Smooth muscle cell (in vitro differentiated cells): ENCODE data around the gene CWC27. TPM values are rescaled to one million over a fixed set of nuclear protein-coding genes. Genes with fewer than 3 reads are reported as not detected.
"Not testable (repeated sequence)": the region's sequence is repeated elsewhere in the genome, so short reads cannot be mapped to it uniquely, and the experiment has no call there.

Experiments used
- DNase-seq: peaks from one replicate; lab custom pipeline; 2025; ENCODE audit not compliant: unreplicated experiment; lab: John Stamatoyannopoulos, UW
- H2AFZ ChIP-seq: fragments of 200-600 bp; sonication (generic); 2 replicates; pipeline ENCODE4 v1.6.0; 2016; ENCODE audit warnings: antibody characterized with exemption, low read depth, mild to moderate bottlenecking
- H3F3A ChIP-seq: fragments of 200-600 bp; sonication (generic); 2 replicates; pipeline ENCODE4 v1.6.0; 2017; ENCODE audit warnings: antibody characterized with exemption, low read depth
- H3K27ac ChIP-seq: fragments of 200-600 bp; sonication (generic); 2 replicates; pipeline ENCODE4 v1.5.1; 2016; ENCODE audit warnings: low read depth, mild to moderate bottlenecking
- H3K27me3 ChIP-seq: fragments of 200-600 bp; sonication (generic); 2 replicates; pipeline ENCODE4 v1.6.1; 2016; ENCODE audit warnings: low read depth, mild to moderate bottlenecking
- H3K36me3 ChIP-seq: fragments of 200-600 bp; sonication (generic); 2 replicates; pipeline ENCODE4 v1.5.1; 2016; ENCODE audit warnings: low read depth
- H3K4me1 ChIP-seq: fragments of 200-600 bp; sonication (generic); 2 replicates; pipeline ENCODE4 v1.5.1; 2016; ENCODE audit warnings: low read depth
- H3K4me2 ChIP-seq: fragments of 200-600 bp; sonication (generic); 2 replicates; pipeline ENCODE4 v1.6.0; 2016; ENCODE audit warnings: mild to moderate bottlenecking
- H3K4me3 ChIP-seq: fragments of 200-600 bp; sonication (generic); 2 replicates; pipeline ENCODE4 v1.5.1; 2016; ENCODE audit warnings: mild to moderate bottlenecking
- H3K79me2 ChIP-seq: fragments of 200-600 bp; sonication (generic); 2 replicates; pipeline ENCODE4 v1.6.0; 2016; ENCODE audit warnings: low read depth, mild to moderate bottlenecking
- H3K9ac ChIP-seq: fragments of 200-600 bp; sonication (generic); 2 replicates; pipeline ENCODE4 v1.6.0; 2016; ENCODE audit warnings: low read depth
- H3K9me3 ChIP-seq: fragments of 200-600 bp; sonication (generic); replicated peaks from 2 replicates; pipeline ENCODE4 v1.5.1; 2016; ENCODE audit warnings: low read depth
- H4K20me1 ChIP-seq: fragments of 200-600 bp; sonication (generic); 2 replicates; pipeline ENCODE4 v1.6.0; 2016; ENCODE audit warnings: low read depth
- CTCF ChIP-seq: fragments of 200-600 bp; sonication (generic); IDR thresholded peaks from 2 replicates; pipeline ENCODE4 v1.5.1; 2017; ENCODE audit warnings: borderline replicate concordance, mild to moderate bottlenecking, antibody characterized with exemption; ENCODE audit not compliant: insufficient read depth, poor library complexity, severe bottlenecking
- WGBS: methylation state at CpG from one replicate; pipeline ENCODE4 v1.1.7; 2016; ENCODE audit warnings: low lambda C conversion rate; 5-methylcytosine and 5-hydroxymethylcytosine counted together
- polyA plus RNA-seq: library from polyadenylated mRNA; unstranded; fragments of >200 nt; fragmentation: Nextera tagmentation; extraction: Ambion mirVana; gene quantifications from 2 replicates; pipeline ENCODE4 v1.2.1, GENCODE V29; 2016
- total RNA-seq: library from RNA; depleted of rRNA; stranded (reverse); fragments of >200 nt; gene quantifications from 2 replicates; pipeline ENCODE4 v1.2.3, GENCODE V29; 2014

Gene CWC27
- total and polyA plus RNA-seq, 2 experiments from 2014 or later, result 34.6 to 40.8 TPM

GRCh38 chr5:64930672-64931318 is 162.1 kb downstream of the CWC27 start:
- TF ChIP-seq CTCF, result no peak
- 98% methylated on average over 2 of the region's 2 CpGs for WGBS

GRCh38 chr5:64939422-64939771 is 170.7 kb downstream of the CWC27 start:
- Histone ChIP-seq H3K4me3 (peak overlapping the region; percentile 1), H3K4me2 (peak overlapping the region; percentile 45), H3K4me1 (peaks cover 11% of the 10 kb centered on the region)
- not testable (repeated sequence) for DNase-seq, H3K9ac ChIP-seq, H3K27me3 ChIP-seq, H4K20me1 ChIP-seq, H3K36me3 ChIP-seq, H3K79me2 ChIP-seq, H3F3A ChIP-seq, H3K9me3 ChIP-seq, H3K27ac ChIP-seq, H2AFZ ChIP-seq
- 70% methylated on average over 4 of the region's 4 CpGs for WGBS

More at GRCh38 chr5:64930672-64931318, 162.1 kb downstream of the CWC27 start:
- Histone ChIP-seq H3K9ac (no peak overlapping the region), H3K4me2 (no peak overlapping the region), H3F3A (no peaks in the 10 kb centered on the region), H3K4me3 (no peak overlapping the region), H3K79me2 (no peaks in the 10 kb centered on the region), H3K36me3 (no peaks in the 10 kb centered on the region), H4K20me1 (no peaks in the 10 kb centered on the region), H3K27me3 (no peaks in the 10 kb centered on the region), H2AFZ (no peak overlapping the region), H3K27ac (no peak overlapping the region), H3K9me3 (no peaks in the 10 kb centered on the region), H3K4me1 (no peaks in the 10 kb centered on the region)
- no peak for DNase-seq

DNA sequence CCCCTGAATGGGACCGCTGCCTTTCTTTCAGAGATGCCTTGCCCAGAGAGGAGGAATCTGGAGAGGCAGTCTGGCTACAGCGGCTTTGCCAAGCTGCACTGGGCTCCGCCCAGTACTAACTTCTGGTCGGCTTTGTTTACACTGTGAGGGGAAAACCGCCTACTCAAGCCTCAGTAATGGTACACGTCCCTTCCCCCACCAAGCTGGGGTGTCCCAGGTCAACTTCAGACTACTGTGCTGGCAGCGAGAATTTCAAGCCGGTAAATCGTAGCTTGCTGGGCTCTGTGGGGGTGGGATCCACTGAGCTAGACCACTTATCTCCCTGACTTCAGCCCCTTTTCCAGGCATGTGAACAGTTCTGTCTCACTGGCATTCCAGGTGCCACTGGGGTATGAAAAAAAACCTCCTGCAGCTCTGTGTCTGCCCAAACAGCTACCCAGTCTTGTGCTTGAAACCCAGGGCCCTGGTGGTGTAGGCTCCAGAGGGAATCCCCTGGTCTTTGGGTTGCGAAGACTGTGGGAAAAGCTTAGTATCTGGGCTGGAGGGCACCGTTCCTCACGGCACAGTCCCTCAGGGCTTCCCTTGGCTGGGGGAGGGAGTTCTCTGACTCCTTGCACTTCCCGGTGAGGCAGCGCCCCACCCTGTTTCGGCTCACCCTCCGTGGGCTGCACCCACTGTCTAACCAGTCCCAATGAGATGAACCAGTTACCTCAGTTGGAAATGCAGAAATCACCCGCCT is 171.2 kb downstream of the CWC27 start:
- Histone ChIP-seq H3K4me2 (peak overlapping the region; percentile 45), H3K27ac (no peak overlapping the region), H4K20me1 (no peaks in the 10 kb centered on the region), H3K79me2 (no peaks in the 10 kb centered on the region), H3K27me3 (no peaks in the 10 kb centered on the region), H3K9ac (no peak overlapping the region), H3K4me1 (peaks cover 11% of the 10 kb centered on the region), H3F3A (no peaks in the 10 kb centered on the region), H3K36me3 (no peaks in the 10 kb centered on the region), H3K9me3 (no peaks in the 10 kb centered on the region), H3K4me3 (peak overlapping the region; percentile 1), H2AFZ (no peak overlapping the region)
- TF ChIP-seq CTCF, result no peak
- peak; percentile 1 for DNase-seq
- WGBS, result 39% methylated on average over 17 of the region's 17 CpGs

- WGBS, result 90% methylated on average over 4 of the region's 4 CpGs
- no peaks in the 10 kb centered on the region for H3K36me3 ChIP-seq
- no peaks in the 10 kb centered on the region for H3K79me2 ChIP-seq
- no peaks in the 10 kb centered on the region for H3K27me3 ChIP-seq
- H3K27ac ChIP-seq, result no peak overlapping the region
- no peak for TF ChIP-seq CTCF
- no peak overlapping the region for H3K4me2 ChIP-seq
- H2AFZ ChIP-seq, result no peak overlapping the region
- H3K4me1 ChIP-seq, result peaks cover 11% of the 10 kb centered on the region
- no peaks in the 10 kb centered on the region for H3F3A ChIP-seq
- H3K9me3 ChIP-seq, result no peaks in the 10 kb centered on the region
- no peak overlapping the region for H3K4me3 ChIP-seq
- H3K9ac ChIP-seq, result no peak overlapping the region
- DNase-seq, result no peak
- no peaks in the 10 kb centered on the region for H4K20me1 ChIP-seq
These were observed 173.7 kb downstream of the CWC27 start for GRCh38 chr5:64942460-64942859.
